HG03571 (cell line): ENCODE results near the gene TEAD1.
"Not testable (repeated sequence)": the region's sequence is repeated elsewhere in the genome, so short reads cannot be mapped to it uniquely, and the experiment has no call there.

Experiments
- ATAC-seq: cut with Tn5 transposase; IDR thresholded peaks from one replicate; pipeline ENCODE4 v1.9.1; 2021; ENCODE audit not compliant: unreplicated experiment

TEAD1 gene

DNA sequence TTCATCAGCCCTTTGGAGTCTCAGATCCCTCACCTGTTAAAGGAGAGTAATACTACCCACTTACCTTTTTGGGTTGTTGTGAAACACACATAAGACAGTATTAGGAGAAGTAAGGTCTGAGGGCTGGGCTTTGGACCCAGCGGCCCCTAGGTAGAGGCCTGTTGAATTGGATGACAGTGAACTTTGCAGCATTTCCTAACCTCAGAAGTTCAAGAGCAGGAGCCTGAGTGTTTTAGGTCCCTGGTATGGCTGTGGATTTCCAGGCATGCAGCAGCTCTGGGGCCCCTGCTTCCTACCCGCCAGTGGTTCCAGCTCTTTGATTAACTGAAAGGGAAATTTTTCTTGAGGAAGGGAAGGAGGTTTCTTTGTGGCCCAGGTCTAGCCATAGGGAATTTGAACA, 58.9 kb downstream of the TEAD1 start:
- no peak for ATAC-seq

DNA sequence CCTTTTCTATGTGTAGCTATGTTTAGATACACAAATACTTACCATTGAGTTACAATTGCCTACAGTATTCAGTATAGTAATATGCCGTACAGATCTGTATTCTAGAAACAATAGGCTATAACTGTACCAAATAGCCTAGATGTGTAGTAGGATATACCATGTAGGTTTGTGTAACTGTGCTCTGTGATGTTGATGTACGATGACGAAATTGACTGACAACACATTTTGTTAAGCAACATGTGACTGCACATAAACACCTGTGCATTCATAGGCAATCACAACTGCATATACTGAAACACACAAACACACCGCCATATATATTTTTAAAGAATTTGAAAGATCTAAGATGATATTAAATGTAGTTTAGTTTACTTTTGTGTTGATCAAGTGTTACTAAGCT, 60.4 kb downstream of the TEAD1 start:
- ATAC-seq, result no peak

DNA sequence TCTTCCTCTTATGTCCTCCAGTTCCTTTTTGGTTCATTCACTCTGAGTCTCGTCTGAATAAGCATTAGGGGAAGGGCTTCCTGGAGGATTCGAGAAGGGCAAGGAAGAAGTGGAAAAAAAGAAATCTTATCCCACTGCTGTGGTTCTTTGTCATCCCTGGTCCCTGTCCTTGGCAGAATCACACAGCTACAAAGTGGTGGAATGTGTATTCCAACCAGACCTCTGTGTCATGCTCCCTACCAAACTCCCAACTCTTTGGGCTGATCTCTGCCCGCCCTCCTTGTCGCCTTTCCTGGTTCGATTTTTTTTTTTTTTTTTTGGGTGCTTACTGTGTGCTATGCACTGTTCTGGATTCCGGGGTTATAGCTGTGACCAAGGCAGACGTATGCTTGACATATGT, 61.0 kb downstream of the TEAD1 start:
- no peak for ATAC-seq

DNA sequence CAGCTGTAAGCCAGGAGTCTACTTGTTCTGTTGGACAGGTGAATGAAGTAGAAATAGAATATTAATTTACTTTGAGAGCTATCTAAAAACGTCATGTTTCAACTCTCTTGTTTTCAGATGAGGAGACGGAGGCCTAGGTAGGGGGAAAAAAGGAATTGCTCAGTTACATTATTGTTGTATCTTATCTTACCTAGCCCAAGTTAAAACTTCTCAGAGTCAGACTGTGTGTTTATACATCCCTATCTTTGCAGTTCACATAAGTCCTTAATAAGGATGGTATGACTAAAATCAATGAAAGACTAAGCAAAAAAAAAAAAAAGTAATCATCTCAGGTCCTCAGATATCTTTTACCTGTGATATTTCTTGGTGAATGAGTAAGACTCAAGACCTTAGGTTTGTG, 62.8 kb downstream of the TEAD1 start:
- no peak for ATAC-seq

DNA sequence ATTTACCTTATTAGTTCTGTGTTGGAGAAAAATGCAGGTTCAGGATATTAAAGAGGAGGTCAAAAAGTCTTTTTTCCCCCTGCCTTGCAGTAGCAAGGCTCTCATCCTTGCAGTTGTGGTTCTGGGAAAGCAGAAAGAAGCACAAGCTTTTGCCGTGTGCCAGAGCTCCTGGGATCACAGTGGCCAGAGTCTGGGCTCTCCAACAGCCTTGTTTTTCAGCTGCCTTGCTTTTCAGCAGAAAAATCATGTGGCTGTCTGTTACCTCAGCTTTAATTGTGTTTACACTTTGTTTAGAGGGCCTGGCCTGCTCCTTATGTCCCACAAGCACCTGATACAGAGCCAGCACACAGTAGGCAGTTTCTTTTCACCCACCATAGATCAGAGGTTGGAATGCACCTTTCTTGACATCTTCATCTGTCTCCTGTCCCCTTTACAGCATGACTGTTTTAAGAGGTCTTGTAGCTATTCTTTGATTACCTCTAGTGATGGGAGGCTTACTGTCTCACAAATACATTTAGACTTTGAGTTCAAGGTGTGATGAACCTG, 67.5 kb downstream of the TEAD1 start:
- no peak for ATAC-seq

DNA sequence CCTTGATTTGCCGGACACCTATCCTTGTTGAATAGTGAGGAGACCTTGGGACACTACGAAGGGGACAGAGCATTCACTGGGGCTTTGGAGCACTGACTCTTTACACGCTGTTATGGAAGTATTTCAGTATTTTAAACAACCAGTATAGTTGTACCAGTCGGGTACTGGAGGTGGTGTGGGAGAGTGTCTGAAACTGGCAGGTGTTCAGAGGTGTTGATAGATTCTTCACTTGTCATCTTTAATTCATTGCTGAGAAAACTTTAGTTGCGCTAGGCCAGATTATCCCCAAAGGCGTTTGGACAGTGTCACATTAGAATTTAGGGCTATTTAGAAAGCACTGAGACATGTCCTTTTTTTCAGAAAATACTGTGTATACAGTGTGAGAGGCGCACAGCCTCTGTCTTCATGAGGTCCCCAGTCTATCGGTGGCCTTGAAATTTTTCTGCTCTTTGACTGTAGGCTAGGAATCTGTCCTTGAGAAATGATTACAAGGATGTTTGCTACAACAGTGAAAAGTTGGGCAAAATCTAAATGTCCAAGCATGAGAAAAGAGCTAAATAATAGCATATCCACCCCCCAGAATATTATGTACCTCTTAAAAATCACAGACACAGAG, 69.7 kb downstream of the TEAD1 start:
- no peak for ATAC-seq

DNA sequence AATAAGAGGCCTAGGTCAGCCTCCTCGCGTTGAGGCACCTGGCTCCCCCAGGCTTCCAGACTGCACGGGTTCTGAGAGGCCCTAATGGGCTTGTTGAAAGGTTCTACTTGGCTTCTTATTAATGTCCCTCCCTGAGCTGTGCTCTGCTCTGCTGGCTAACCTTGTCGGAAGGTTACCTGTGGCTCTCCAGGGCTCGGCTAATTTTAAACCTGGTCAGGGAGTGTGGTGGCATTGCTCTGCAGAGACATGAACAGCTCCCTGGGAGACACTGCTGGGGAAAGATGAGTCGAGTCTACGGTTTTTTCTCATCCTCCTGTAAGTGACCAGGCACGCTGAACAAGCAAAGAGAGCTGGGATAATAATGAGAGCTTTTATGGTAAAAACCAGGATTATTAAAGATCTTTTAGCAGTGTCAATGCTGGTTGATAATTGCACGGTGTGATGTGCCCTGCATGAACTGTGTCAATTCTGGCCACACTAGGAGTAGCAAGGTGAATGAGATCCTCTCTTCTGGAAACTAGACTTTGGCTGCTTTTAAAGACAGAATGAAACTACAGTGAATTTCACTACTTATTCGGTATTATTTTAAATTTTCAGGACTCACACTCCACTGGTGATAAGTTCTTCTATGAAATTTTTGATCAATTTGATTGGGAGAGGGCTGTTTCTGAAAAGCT, 70.7 kb downstream of the TEAD1 start:
- ATAC-seq, result no peak

DNA sequence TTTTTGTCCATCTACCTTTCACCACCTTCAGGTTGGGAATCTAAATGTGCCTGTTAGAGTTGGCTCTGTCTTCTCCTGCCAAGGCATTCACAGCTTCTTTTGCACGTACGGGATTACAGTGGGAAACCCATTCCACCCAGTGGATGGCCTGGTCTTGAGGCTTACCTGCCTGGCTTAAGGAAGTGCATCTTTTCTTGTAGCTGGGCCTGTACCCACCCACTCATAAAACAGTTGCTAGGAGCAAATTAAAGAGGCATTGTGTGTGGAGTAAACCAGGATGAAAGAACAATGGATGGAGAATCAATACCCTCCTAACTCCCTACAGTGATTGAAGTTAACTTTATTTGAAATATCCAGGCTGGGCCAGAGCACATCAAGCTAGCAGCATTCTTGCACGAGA, 71.6 kb downstream of the TEAD1 start:
- ATAC-seq, result no peak

DNA sequence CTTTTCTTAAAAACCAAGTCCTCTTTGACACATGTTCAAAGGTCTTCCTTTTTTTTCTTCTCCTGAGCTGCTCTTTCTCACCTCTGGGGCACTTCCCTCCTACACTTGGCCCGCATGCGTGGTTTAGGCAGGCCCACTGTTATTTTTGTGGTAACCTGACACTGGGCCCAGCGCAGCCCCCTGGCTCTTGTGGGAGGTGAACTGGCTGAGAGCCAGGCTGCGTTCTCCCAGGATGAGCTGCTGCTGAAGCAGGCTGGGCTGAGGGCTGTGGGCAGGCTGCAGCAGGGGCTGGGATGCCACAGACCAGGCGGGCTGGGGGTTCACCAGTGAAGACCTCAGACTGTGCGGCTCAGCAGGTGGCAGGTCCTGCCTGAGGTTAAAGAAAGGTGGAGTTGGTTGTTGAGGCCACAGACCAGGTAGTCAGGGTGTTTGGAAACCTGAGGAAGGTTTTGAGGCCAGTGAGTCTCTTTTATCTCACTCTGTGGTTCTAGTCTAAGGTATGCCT, 72.4 kb downstream of the TEAD1 start:
- no peak for ATAC-seq

DNA sequence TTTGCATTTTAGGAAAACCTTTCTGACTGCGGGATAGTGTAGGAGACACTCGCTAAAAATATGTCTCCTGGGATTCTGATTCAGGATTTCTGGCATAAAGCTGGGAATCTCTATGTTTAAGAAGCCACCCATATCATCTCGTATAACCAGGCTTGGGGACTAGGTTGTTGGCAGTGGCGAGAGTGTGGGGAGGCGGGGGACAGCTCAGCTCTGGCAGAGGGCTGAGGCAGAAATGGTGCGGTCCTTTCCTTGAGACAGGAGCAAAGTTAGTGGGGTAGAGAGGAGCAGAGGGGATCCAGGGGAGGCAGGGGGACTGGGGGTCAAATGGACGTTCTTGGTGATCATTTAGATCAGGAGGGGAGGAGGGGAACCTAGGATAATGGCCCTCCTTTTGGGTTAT, 74.3 kb downstream of the TEAD1 start:
- no peak for ATAC-seq

DNA sequence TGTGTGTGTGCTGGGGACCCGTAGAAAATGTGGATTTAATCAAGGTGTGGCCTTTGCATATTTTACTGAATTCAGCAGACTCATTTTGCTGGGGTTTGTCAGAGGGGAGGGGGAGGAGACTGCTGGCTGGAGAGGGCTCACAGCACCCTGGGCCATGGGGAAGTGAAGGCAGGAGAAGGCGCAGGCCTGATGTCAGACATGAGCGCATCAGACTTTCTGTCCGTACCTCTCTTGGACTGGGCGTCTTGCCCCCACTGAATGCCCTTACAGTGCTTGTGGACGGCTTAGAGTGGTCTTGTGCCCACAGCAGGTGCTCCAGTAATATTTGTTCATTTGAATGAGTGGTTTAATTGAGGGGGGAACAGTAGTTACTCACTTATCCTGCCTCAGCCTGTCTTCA, 75.2 kb downstream of the TEAD1 start:
- ATAC-seq, result no peak

DNA sequence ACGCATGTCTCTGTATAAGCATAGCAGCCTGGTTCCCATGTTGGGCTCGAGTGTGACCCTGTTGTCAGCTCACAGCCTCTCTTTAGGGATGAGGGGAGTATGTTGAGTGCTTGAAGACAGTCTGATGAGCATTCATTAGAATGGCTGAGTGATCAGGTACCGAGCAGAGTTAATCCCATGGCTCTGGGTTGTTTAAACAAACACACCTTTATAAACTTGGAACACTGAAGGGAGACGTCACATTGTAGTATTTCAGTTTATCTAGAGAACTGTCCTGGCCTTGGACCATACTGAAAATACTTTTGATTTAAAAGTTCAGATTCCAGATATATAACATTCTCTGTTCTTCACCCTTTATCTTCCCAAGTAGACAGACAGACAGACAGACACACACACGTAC, 76.0 kb downstream of the TEAD1 start:
- no peak for ATAC-seq

DNA sequence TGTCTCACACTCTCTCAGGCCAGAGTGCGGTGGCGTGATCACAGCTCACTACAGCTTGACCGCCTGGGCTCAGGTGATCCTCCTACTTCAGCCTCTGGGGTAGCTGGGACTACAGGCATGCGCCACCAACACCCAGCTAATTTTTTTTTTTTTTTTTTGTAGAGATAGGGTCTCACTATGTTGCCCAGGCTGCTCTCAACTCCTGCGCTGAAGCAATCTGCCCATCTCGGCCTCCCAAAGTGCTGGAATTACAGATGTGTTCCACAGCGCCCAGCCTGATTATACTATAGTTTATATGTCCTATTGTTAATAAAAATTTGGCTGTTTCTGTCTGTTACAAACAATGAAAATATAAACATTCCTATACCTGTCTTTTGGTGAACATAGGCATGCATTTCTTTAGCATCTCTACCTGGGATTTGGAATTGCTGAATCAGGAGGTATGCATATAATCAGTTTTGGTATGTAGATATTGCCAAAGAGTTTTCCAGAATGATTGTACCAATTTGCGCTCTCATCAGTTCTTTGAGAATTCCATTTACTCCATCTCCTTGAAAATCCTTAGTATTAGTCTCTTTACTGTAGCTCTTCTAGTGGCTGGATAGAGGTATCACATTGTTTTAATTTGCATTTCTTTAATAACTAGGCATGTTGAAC, 78.8 kb downstream of the TEAD1 start:
- no peak for ATAC-seq

DNA sequence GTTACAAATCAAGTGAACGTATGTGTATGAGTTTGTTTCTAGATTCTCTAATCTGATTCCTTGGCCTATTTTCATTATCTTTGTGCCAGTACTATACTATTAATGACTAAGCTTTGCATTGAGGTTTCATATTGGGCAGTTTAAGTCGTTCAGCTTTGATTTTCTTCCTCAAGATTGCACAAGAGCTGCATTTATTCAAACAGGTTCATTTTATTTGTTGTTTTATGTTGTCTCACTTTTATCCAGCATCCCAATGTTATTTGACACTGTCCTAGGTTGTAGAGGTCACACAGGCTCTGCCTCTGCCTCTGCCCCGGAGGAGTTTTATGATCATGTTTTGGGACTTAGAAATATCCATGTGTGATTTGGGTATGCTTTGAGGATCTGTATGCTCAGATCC, 79.8 kb downstream of the TEAD1 start:
- no peak for ATAC-seq

DNA sequence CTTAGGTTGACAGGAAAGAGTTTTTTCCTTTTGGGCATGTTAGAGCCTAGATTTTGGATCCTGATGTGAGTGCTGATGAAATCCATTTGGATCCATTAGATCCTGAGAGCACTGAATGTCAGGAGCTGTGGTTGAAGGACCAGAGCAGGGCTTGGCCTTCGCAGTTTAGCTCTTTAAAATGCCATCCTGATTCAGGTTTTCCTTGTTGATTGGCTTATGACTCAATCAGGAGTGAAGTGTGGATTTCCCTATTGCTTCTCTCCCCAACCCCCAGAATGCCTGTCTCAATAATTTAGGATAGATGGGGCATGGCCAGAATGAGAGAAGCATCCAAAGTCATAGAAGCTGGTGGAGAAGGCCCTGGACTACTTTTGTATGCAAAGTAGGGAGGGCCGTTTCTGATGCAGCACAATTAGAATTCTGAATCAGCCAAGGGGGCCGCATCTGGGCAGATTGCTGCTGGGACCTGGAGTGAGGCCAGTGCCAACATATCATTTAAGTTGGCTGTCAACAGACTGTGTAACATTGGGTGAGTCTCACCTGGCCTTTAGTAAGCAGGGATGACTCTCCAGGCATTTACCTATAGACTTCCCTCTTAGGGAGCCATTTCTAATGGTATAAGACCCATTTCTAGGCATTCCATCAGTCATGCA, 80.5 kb downstream of the TEAD1 start:
- ATAC-seq, result no peak

DNA sequence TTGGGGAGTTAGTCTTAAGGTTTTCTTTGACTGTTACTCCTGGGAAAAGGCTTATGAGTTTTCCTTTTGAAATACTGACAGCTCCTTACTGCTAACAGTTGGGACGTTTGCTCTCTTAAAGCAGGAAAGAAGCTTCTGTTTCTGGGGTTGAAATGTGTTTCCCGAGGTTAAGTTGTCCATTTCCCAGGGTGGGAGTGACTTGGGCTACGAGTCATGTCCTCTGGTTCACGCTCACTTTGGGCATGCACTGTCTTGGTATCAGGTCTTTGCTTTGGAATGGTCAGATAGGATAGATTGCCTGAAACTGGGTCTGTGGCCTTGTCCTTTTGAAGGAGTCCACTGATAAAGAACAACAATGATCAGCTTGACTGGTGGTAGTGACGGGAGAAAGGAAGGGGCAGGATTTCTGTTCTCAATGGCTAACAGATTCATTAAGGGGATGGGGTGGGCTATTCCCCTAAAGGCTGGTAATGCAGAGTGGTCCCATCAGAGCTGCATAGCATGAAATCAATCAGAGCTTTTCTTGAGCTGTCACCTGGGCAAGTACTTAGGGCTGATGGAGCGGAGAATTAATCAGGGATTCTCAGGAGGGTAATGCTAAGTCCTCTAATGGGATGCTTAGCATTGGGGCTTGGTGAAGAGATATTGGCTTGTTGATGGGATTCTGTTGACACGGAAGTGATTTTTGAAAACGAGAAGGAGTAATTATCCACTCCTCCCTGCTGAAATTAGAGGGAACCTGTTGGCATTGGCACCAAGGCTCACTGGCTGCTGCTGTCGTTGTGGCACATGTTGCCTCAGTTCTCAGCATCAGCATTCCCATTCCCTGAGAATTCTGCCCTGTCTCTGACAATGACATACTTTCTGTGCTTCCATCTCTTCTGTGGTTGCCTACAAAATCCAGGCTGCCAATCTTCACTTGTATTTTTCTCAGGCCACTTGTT, 81.6 kb downstream of the TEAD1 start:
- ATAC-seq, result no peak

DNA sequence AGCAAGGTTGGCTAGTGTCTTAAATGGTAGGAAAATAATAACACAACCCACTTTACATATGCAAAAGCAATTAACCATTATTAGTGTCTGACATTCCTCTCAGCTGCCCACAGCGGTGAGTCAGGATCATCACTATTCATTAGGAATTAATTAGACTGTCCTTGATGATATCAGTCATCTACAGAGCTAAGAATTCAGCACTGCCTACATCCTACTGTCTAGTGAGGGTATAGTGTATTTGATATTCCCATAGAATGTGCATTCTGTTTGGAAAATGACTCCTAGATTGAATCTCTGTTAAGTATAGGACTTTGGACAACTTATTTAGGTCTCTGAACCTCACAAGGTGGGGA, 82.2 kb downstream of the TEAD1 start:
- no peak for ATAC-seq

DNA sequence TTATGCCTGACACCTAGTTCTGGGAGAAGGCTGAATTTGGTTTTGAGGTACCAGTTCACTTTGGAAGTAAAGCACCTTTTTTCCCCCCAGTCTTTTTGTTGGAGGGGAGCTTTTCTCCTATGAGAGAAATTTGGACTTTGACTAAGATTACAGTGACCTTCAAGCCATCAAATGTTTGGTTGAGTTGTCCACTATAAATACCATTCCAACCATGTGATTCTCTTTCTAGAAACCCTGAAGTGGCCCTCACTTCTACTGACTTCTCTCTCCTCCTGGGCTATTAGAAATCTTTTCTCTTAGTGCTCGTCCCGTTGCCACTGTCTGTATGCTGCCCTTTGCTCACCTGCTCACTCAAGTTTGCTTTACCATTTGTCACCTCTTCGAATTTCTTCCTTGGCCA, 82.6 kb downstream of the TEAD1 start:
- ATAC-seq, result no peak

DNA sequence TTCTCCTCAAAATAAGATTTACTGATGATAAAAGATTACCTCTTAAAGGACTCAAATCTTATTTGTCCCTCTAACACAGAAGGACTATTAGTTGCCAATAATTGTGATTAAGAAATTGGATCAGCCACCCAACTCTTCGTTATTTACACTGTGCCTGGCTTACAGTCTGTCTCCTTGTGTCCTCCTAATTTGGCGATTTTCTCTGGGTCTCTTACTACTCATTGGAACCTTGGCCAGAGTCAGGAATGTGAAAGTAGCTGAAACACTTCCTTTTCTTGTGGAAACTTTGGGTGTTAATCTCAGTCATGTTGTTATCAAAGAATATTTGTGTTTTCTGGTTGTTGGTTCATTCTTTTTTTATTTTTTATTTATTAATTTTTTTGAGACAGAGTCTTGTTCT, 83.2 kb downstream of the TEAD1 start:
- no peak for ATAC-seq

DNA sequence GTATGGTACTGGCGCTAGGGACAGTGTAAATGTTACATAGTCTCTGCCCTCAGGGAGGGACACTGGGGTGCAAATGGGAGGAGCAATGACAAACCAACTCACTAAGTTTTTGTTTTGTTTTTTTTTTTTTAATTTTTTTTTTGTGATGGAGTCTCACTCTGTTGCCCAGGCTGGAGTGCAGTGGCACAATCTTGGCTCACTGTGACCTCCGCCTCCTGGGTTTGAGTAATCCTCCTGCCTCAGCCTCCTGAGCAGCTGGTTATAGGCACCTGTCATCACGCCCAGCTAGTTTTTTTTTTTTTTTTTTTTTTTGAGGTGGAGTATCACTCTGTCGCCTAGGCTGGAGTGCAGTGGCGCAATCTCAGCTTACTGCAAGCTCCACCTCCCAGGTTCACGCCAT, 83.9 kb downstream of the TEAD1 start:
- not testable (repeated sequence) for ATAC-seq

DNA sequence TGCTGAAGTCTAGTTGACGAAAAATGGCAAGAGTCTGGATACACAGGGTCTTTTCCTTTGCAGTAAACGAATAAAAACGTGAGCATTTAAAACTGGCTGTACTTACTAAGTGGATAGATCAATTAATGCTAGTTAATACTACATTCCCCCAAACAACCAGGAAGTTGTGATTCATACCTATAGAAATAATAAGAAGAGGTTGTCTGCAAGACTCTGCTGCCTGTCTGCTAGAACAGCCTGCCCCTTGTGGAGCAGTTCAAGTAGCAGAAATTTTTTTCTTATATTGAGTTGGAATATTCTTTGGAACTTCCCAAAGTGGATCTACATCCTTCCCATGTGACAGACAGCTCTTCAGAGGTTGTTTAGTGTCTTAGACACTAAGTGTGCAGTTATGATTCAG, 86.8 kb downstream of the TEAD1 start:
- no peak for ATAC-seq
